Ovary (tissue), 9 donors: ENCODE data around the gene TNPO3. TPM values are rescaled to one million over a fixed set of nuclear protein-coding genes. Genes with fewer than 3 reads are reported as not detected.

Experiments used
- DNase-seq, 5 donors: peaks; one replicate each; pipeline ENCODE4 v3.0.0-alpha.2; 2019 to 2020
- H3K27ac ChIP-seq, 2 donors: fragments of 200-600 bp; one replicate each; pipeline versions ENCODE4 v1.5.1 to v1.8.0; 2019 to 2022
- H3K27me3 ChIP-seq: fragments of 200-600 bp; one replicate; pipeline ENCODE4 v1.8.0; 2022
- H3K36me3 ChIP-seq: fragments of 200-600 bp; sonication (generic); one replicate; pipeline ENCODE4 v1.5.1; 2019
- H3K4me1 ChIP-seq: one replicate; pipeline ENCODE4 v1.8.1; 2013; ENCODE audit warnings: mild to moderate bottlenecking, moderate library complexity; ENCODE audit not compliant: insufficient read depth
- H3K4me3 ChIP-seq: fragments of 200-600 bp; sonication (generic); one replicate; pipeline ENCODE4 v1.5.1; 2017
- H3K9me3 ChIP-seq, 2 donors: fragments of 200-600 bp in 1 of 2; sonication (generic) in 1 of 2; one replicate each; pipeline versions ENCODE4 v1.5.1 to v1.8.1; 2013 to 2019; ENCODE audit warnings: mild to moderate bottlenecking in 1 of 2, moderate library complexity in 1 of 2
- EP300 ChIP-seq: sonication (generic); formaldehyde crosslinking; IDR thresholded peaks from one replicate; pipeline ENCODE4 v1.6.1; 2017; ENCODE audit warnings: antibody characterized with exemption
- POLR2A ChIP-seq: fragments of 450-650 bp; IDR thresholded peaks from one replicate; pipeline ENCODE4 v1.6.1; 2017; ENCODE audit warnings: antibody characterized with exemption, mild to moderate bottlenecking, moderate library complexity
- WGBS, 3 donors: extraction: QIAGEN DNeasy Blood & Tissue Kit in 1 of 3; methylation state at CpG; one replicate each; pipeline versions ENCODE4 v1.1.5 to v1.1.7; 2013 to 2017; 5-methylcytosine and 5-hydroxymethylcytosine counted together
- intact Hi-C, 4 donors: fragments of 100-400 bp; cut with DNase I; formaldehyde crosslinking; loops; one replicate each; pipeline versions ENCODE4 v1.11.0 to v1.15.1; 2022 to 2023
- polyA plus RNA-seq, 2 donors: library from polyadenylated mRNA; stranded (reverse); fragments of 200-250 nt in 1 of 2; fragments of 350-450 nt in 1 of 2; fragmentation: Illumina TruSeq in 1 of 2; extraction: RNeasy Lipid Tissue Mini Kit (QIAGEN cat#74804) in 1 of 2; gene quantifications; one replicate each; pipeline ENCODE4 v1.2.3, GENCODE V29; 2013 to 2014
- total RNA-seq, 7 donors: library from RNA; depleted of rRNA in 2 of 7; stranded (reverse); fragments of >200 nt in 2 of 7; fragmentation: NEBNext Ultra II Directional in 3 of 7; extraction: Animal tissue kit (Norgen Biotek cat#: 25700) in 3 of 7; gene quantifications; one replicate each; pipeline versions ENCODE4 v1.1.0 to v1.2.4, GENCODE V29; 2016 to 2023
- TF ChIP-seq, protein P1 (sequence below), 3 donors: fragments of 450-650 bp in 2 of 3; fragments of 200-600 bp in 1 of 3; IDR thresholded peaks; one replicate each; pipeline versions ENCODE4 v1.5.1 to v1.8.0; 2016 to 2022; ENCODE audit warnings: antibody characterized with exemption in 3 of 3, mild to moderate bottlenecking in 1 of 3
- donor health status: DM: no; HTN: no; CAD: no; lungs with moderate emphysema.
- donor health status: DM: no; HTN: no; CAD: no.
- donor health status: Bipolar disorder and iron deficiency.
- donor health status: DM: yes; HTN: yes; CAD: no.
- donor health status: DM: no; HTN: no; CAD: no.
- donor health status: DM: yes; HTN: yes; CAD: no.

Gene TNPO3
- total and polyA plus RNA-seq, 9 donors: 18.6 to 40.1 (median 30.9) TPM

DNA sequence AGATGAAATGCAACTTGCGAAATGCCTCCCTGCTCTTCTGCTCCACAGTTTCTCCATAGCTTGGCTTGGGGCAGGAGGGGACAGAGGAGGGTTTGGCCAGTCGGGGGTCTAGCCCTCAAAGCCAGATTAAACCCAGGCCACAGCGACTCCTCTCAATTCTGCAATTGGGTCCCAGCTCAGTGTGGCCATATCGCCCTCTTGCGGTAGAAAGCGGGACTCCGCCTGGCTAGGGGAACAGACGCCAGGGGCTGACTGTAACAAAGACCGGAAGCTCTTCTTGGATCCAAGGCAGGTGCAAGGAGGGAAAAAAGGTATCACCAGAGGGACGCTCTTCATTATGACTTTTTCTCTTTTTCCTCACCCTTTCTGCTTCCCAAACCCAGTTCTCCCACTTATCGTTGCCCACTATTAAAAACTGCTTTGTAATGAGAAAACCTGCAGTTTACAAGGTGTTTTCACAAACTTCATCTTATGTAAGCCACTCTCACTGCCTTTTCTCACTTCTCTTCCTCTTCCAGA lies 36.6 kb upstream of the TNPO3 start:
- TF ChIP-seq, protein P1, sequence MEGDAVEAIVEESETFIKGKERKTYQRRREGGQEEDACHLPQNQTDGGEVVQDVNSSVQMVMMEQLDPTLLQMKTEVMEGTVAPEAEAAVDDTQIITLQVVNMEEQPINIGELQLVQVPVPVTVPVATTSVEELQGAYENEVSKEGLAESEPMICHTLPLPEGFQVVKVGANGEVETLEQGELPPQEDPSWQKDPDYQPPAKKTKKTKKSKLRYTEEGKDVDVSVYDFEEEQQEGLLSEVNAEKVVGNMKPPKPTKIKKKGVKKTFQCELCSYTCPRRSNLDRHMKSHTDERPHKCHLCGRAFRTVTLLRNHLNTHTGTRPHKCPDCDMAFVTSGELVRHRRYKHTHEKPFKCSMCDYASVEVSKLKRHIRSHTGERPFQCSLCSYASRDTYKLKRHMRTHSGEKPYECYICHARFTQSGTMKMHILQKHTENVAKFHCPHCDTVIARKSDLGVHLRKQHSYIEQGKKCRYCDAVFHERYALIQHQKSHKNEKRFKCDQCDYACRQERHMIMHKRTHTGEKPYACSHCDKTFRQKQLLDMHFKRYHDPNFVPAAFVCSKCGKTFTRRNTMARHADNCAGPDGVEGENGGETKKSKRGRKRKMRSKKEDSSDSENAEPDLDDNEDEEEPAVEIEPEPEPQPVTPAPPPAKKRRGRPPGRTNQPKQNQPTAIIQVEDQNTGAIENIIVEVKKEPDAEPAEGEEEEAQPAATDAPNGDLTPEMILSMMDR (IDR thresholded peaks at IDR 0.05): peak; percentile 63 to 74 (median 66)
- no peak for TF ChIP-seq EP300
- Histone ChIP-seq H3K27ac (no peak overlapping the region), H3K4me1 (no peaks in the 10 kb centered on the region), H3K27me3 (no peaks in the 10 kb centered on the region), H3K4me3 (no peak overlapping the region), H3K36me3 (no peaks in the 10 kb centered on the region), H3K9me3 (no peaks in the 10 kb centered on the region)
- intact Hi-C loops: loop anchor here in 2 of 4 donors (5.0 to 10.0 kb wide), 2 partner anchors 187 to 189 kb away; no protein-coding TSS in a partner anchor
- 8% methylated on average over 11 of the region's 11 CpGs for WGBS, 3 donors
- peak; percentile 56 to 87 (median 76) for DNase-seq

- H3K9me3 ChIP-seq: no peaks in the 10 kb centered on the region
- no peaks in the 10 kb centered on the region for H3K27me3 ChIP-seq
- intact Hi-C loops: loop anchor here in 2 of 4 donors (5.0 to 10.0 kb wide), 2 partner anchors 186 to 188 kb away; no protein-coding TSS in a partner anchor
- DNase-seq: no peak
- no peaks in the 10 kb centered on the region for H3K36me3 ChIP-seq
- TF ChIP-seq, protein P1 (IDR thresholded peaks at IDR 0.05): no peak
- TF ChIP-seq POLR2A (no peak), EP300 (no peak)
- H3K4me3 ChIP-seq: no peak overlapping the region
- no peaks in the 10 kb centered on the region for H3K4me1 ChIP-seq
- no peak overlapping the region for H3K27ac ChIP-seq
- WGBS, 3 donors: 63 to 72% (median 68%) methylated on average over 5 of the region's 5 CpGs
Measured at GRCh38 chr7:129090300-129090907, 35.5 kb upstream of the TNPO3 start.

DNA sequence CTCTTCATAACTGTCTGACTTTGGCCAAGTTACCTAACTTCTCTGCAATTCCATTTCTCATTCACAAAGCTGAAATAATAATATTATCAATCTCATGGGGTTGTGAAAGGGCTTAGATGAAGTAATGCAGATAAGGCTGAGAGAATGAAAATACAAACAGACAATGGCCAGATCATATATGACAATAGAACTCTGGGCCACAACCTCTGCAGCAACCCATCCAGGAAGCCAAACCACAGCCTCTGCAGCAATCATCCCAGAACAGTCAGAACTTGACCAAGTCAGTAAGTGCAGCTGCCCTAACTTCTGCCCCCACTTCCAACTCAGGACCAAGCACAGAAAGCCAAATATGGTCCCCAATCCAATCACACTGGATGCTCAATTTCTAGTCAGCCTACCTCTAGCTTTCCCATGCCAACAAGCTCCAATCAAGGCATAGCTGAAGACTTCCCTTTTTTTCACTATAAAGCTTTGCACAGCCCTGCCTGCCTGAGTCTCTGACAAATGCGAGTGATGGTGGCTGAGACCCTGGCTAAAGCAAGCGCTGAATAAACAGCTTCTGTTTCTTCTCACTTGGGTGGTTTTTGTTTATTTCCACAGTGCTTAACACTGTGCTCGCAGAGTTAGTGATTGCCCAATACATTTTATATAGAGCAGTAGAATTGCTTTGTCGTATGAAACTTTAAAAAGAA lies 34.8 kb upstream of the TNPO3 start:
- Histone ChIP-seq H3K4me1 (no peaks in the 10 kb centered on the region), H3K36me3 (no peaks in the 10 kb centered on the region), H3K9me3 (no peaks in the 10 kb centered on the region), H3K4me3 (no peak overlapping the region), H3K27ac (no peak overlapping the region), H3K27me3 (no peaks in the 10 kb centered on the region)
- TF ChIP-seq, protein P1 (IDR thresholded peaks at IDR 0.05): no peak
- TF ChIP-seq EP300: no peak
- TF ChIP-seq POLR2A: no peak
- WGBS, 3 donors: 43 to 54% (median 53%) methylated on average over 4 of the region's 4 CpGs
- intact Hi-C loops: loop anchor here in 2 of 4 donors (5.0 to 10.0 kb wide), 2 partner anchors 185 to 187 kb away; no protein-coding TSS in a partner anchor
- no peak for DNase-seq

GRCh38 chr7:129084801-129085551 lies 30.1 kb upstream of the TNPO3 start:
- Histone ChIP-seq H3K4me1 (no peaks in the 10 kb centered on the region), H3K36me3 (no peaks in the 10 kb centered on the region), H3K27me3 (no peaks in the 10 kb centered on the region), H3K27ac (no peak overlapping the region), H3K9me3 (no peaks in the 10 kb centered on the region), H3K4me3 (no peak overlapping the region)
- no peak for DNase-seq
- TF ChIP-seq, protein P1 (IDR thresholded peaks at IDR 0.05): no peak
- TF ChIP-seq EP300 (no peak), POLR2A (no peak)
- 60 to 74% (median 60%) methylated on average over 11 of the region's 11 CpGs for WGBS, 3 donors
- intact Hi-C loops: no loop called here
